Measurements from ENCODE around the gene P2RX6. TPM values are rescaled to one million over a fixed set of nuclear protein-coding genes. Genes with fewer than 3 reads are reported as not detected.

The P2RX6 gene
- polyA plus RNA-seq, 1 of the 3 experiments (the other 2 are of a cell fraction): 7.1 TPM

GRCh38 chr22:21054714-21055563, 40.0 kb downstream of the P2RX6 start:
- no peak for TF ChIP-seq EZH2phosphoT487 (IDR thresholded peaks at IDR 0.05; ENCODE audit: borderline replicate concordance, low read depth)
- TF ChIP-seq CHD2 (IDR thresholded peaks at IDR 0.05; ENCODE audit: low read length, partially characterized antibody): no peak
- TF ChIP-seq ELF1 (IDR thresholded peaks at IDR 0.05): no peak
- no peak for TF ChIP-seq RAD21 (IDR thresholded peaks at IDR 0.05; ENCODE audit: low read length)
- TF ChIP-seq NRF1 (IDR thresholded peaks at IDR 0.05; ENCODE audit: low read depth, low read length): no peak
- POLR2A ChIA-PET: no interaction called here
- CTCF ChIA-PET: no interaction called here
- Histone ChIP-seq H4K20me1 (ENCODE audit: insufficient read depth) (no peaks in the 10 kb centered on the region), H3K9me3 (no peaks in the 10 kb centered on the region), H3K9me2 (no peaks in the 10 kb centered on the region), H2AFZ (ENCODE audit: low read depth) (no peak overlapping the region), H3K27me3 (ENCODE audit: insufficient read depth) (no peaks in the 10 kb centered on the region), H3K9ac (no peak overlapping the region), H3K27ac (ENCODE audit: low read depth in 2 of 2, low read length in 1 of 2) (no peak overlapping the region), H3K4me3 (ENCODE audit: low read depth in 2 of 2, low read length in 1 of 2) (no peak overlapping the region), H3K4me2 (no peak overlapping the region), H3K79me2 (ENCODE audit: insufficient read depth) (no peaks in the 10 kb centered on the region), H3K4me1 (ENCODE audit: control insufficient read depth in 1 of 2, insufficient read depth in 2 of 2, low read depth in 1 of 2, low read length in 1 of 2) (no peaks in the 10 kb centered on the region), H3K36me3 (replicated peaks in 1 of 2; ENCODE audit: control insufficient read depth in 1 of 2, insufficient read depth in 2 of 2, low read length in 1 of 2) (no peaks in the 10 kb centered on the region), H3F3A (replicated peaks; ENCODE audit: insufficient read depth) (no peaks in the 10 kb centered on the region)
- 62% methylated on average over 7 of the region's 11 CpGs for WGBS (ENCODE audit: low lambda C conversion rate)
- DNase-seq: no peak

- CTCF ChIA-PET: no interaction called here
- Histone ChIP-seq H3K4me1 (ENCODE audit: control insufficient read depth in 1 of 2, insufficient read depth in 2 of 2, low read depth in 1 of 2, low read length in 1 of 2) (no peaks in the 10 kb centered on the region), H2AFZ (ENCODE audit: low read depth) (no peak overlapping the region), H3K9me2 (no peaks in the 10 kb centered on the region), H3K36me3 (replicated peaks in 1 of 2; ENCODE audit: control insufficient read depth in 1 of 2, insufficient read depth in 2 of 2, low read length in 1 of 2) (no peaks in the 10 kb centered on the region), H3K4me2 (no peak overlapping the region), H3K4me3 (ENCODE audit: low read depth in 2 of 2, low read length in 1 of 2) (no peak overlapping the region), H3F3A (replicated peaks; ENCODE audit: insufficient read depth) (no peaks in the 10 kb centered on the region), H4K20me1 (ENCODE audit: insufficient read depth) (no peaks in the 10 kb centered on the region), H3K27ac (ENCODE audit: low read depth in 2 of 2, low read length in 1 of 2) (no peak overlapping the region), H3K79me2 (ENCODE audit: insufficient read depth) (no peaks in the 10 kb centered on the region), H3K9ac (no peak overlapping the region), H3K9me3 (no peaks in the 10 kb centered on the region), H3K27me3 (ENCODE audit: insufficient read depth) (no peaks in the 10 kb centered on the region)
- 57% methylated on average over 2 of the region's 4 CpGs for WGBS (ENCODE audit: low lambda C conversion rate)
- DNase-seq: no peak
- POLR2A ChIA-PET: no interaction called here
- no peak for TF ChIP-seq TEAD4 (IDR thresholded peaks at IDR 0.05; ENCODE audit: borderline replicate concordance, insufficient read depth)
- TF ChIP-seq ZBTB33 (IDR thresholded peaks at IDR 0.05; ENCODE audit: borderline replicate concordance, low read depth): no peak
- no peak for TF ChIP-seq RAD21 (IDR thresholded peaks at IDR 0.05; ENCODE audit: low read length)
- no peak for TF ChIP-seq EZH2phosphoT487 (IDR thresholded peaks at IDR 0.05; ENCODE audit: borderline replicate concordance, low read depth)
- no peak for TF ChIP-seq MAX (IDR thresholded peaks at IDR 0.05; ENCODE audit: low read depth)
- TF ChIP-seq POLR2AphosphoS5 (IDR thresholded peaks at IDR 0.05; ENCODE audit: low read depth, low read length): no peak
- no peak for TF ChIP-seq SMC3 (IDR thresholded peaks at IDR 0.05; ENCODE audit: low read depth, low read length)
- no peak for TF ChIP-seq MXI1 (IDR thresholded peaks at IDR 0.05; ENCODE audit: low read depth, low read length)
- TF ChIP-seq CTCF (IDR thresholded peaks at IDR 0.05): no peak
- no peak for TF ChIP-seq SIN3A (IDR thresholded peaks at IDR 0.05; ENCODE audit: borderline replicate concordance, low read depth, low read length)
- no peak for TF ChIP-seq GATA2 (CRISPR knock-in tag; IDR thresholded peaks at IDR 0.05)
- TF ChIP-seq YY1 (IDR thresholded peaks at IDR 0.05; ENCODE audit: low read depth): no peak
- TF ChIP-seq REST (IDR thresholded peaks at IDR 0.05; ENCODE audit: low read depth, low read length): no peak
- no peak for TF ChIP-seq RFX5 (IDR thresholded peaks at IDR 0.05; ENCODE audit: low read length)
- TF ChIP-seq IRF3 (IDR thresholded peaks at IDR 0.05; ENCODE audit: low read depth, low read length): no peak
Measured at GRCh38 chr22:21055564-21055834, 40.5 kb downstream of the P2RX6 start.

Measured in SK-N-SH (cell line).